Measurements from ENCODE around the gene ABHD4. TPM values are rescaled to one million over a fixed set of nuclear protein-coding genes. Genes with fewer than 3 reads are reported as not detected.

ABHD4 gene
- total and polyA plus RNA-seq, 10 of the 15 experiments (the other 5 are each of a cell fraction or from before 2014, with no cell fraction given): 5.4 to 28.7 (median 10.8) TPM

GRCh38 chr14:22648506-22648905, 50.4 kb downstream of the ABHD4 start:
- H4K20me1 ChIP-seq (ENCODE audit: control insufficient read depth, insufficient read depth): no peaks in the 10 kb centered on the region
- 65% methylated on average over 2 of the region's 2 CpGs for WGBS (ENCODE audit: insufficient coverage, insufficient replicate concordance, low lambda C conversion rate, missing lambda C conversion rate)
- no peaks in the 10 kb centered on the region for H3K4me1 ChIP-seq (ENCODE audit: control insufficient read depth, insufficient read depth, low read length)
- ChIA-PET CTCF (interaction anchor here (1.0 to 2.7 kb wide), 5 partner anchors 9 to 252 kb away, joined by 3 to 13 read pairs (median 3); partner anchors contain the start of gene DAD1), SMC1A (ENCODE audit: uncharacterized antibody, unreplicated experiment) (interaction anchor here (1.0 to 2.4 kb wide), 6 partner anchors 10 to 204 kb away, joined by 3 to 14 read pairs (median 4); no protein-coding TSS in a partner anchor), RAD21 (ENCODE audit: unreplicated experiment) (interaction anchor here (1.5 kb wide), 1 partner anchor 78 kb away, joined by 13 read pairs; no protein-coding TSS in a partner anchor), POLR2A (no interaction called here)
- H3K4me2 ChIP-seq (ENCODE audit: control insufficient read depth, insufficient read depth): no peak overlapping the region
- H3K27me3 ChIP-seq (replicated peaks in 1 of 2; ENCODE audit: control insufficient read depth in 2 of 2, insufficient read depth in 2 of 2, low read length in 1 of 2): no peaks in the 10 kb centered on the region
- no peaks in the 10 kb centered on the region for H3K79me2 ChIP-seq (ENCODE audit: control insufficient read depth, insufficient read depth, low read length)
- H3K9me3 ChIP-seq (replicated peaks; ENCODE audit: control insufficient read depth, insufficient read depth, low read length): no peaks in the 10 kb centered on the region
- FAIRE-seq (no peak), ATAC-seq (no peak), DNase-seq (ENCODE audit: low read depth, low spot score) (no peak)
- no peak for TF ChIP-seq SUPT20H (IDR thresholded peaks at IDR 0.05; ENCODE audit: borderline replicate concordance, control insufficient read depth, low read depth, low read length)
- no peak for TF ChIP-seq HDGF (IDR thresholded peaks at IDR 0.05)
- no peak for TF ChIP-seq SMAD5 (IDR thresholded peaks at IDR 0.05; ENCODE audit: low read depth)
- TF ChIP-seq ASH2L (IDR thresholded peaks at IDR 0.05; ENCODE audit: borderline replicate concordance, low read depth): no peak
- no peak for TF ChIP-seq NBN (IDR thresholded peaks at IDR 0.05)
- no peak for TF ChIP-seq EP300 (IDR thresholded peaks at IDR 0.05; ENCODE audit: borderline replicate concordance in 1 of 2, control insufficient read depth in 1 of 2, low read depth in 2 of 2, low read length in 2 of 2)
- TF ChIP-seq HCFC1 (IDR thresholded peaks at IDR 0.05; ENCODE audit: low read length): no peak
- TF ChIP-seq MTA3 (IDR thresholded peaks at IDR 0.05; ENCODE audit: borderline replicate concordance, low read length): no peak
- no peak for TF ChIP-seq CBX5 (IDR thresholded peaks at IDR 0.05; ENCODE audit: low read depth)
- no peak for TF ChIP-seq KDM1A (IDR thresholded peaks at IDR 0.05; ENCODE audit: borderline replicate concordance)
- no peak for TF ChIP-seq NR2C2 (IDR thresholded peaks at IDR 0.05; ENCODE audit: borderline replicate concordance, control insufficient read depth, insufficient read length, low read depth)
- no peak for TF ChIP-seq TAF1 (IDR thresholded peaks at IDR 0.05; ENCODE audit: borderline replicate concordance, low read depth, low read length)
- TF ChIP-seq FOXM1 (IDR thresholded peaks at IDR 0.05; ENCODE audit: low read depth, low read length): no peak
- H3K27ac ChIP-seq (ENCODE audit: control insufficient read depth, insufficient read depth): no peak overlapping the region
- H2AFZ ChIP-seq (ENCODE audit: control insufficient read depth, low read depth, low read length): no peak overlapping the region
- in situ Hi-C loops (cut with MboI): no loop called here
- intact Hi-C loops (cut with micrococcal nuclease; ENCODE audit: unreplicated experiment): no loop called here
- BruUV-seq (replicated peaks): no TSS peak
- H3K4me3 ChIP-seq: no peak overlapping the region
- H3K36me3 ChIP-seq (ENCODE audit: control insufficient read depth in 2 of 2, insufficient read depth in 2 of 2, low read length in 1 of 2): no peaks in the 10 kb centered on the region
- no peak overlapping the region for H3K9ac ChIP-seq (ENCODE audit: control insufficient read depth, insufficient read depth, low read length)
